Keratinocyte (primary cell): Measurements from ENCODE around the gene NMNAT2. TPM values are rescaled to one million over a fixed set of nuclear protein-coding genes. Genes with fewer than 3 reads are reported as not detected.

ENCODE experiments used
- DNase-seq: peaks from one replicate; pipeline ENCODE4 v3.0.0-alpha.2; 2011; ENCODE audit warnings: low read depth, missing footprints, low spot score
- FAIRE-seq: peaks from 2 replicates; lab custom pipeline; 2011; peaks lifted over from hg19 to GRCh38; lab: Jason Lieb, UNC
- H2AFZ ChIP-seq: 2 replicates; pipeline ENCODE4 v1.6.0; 2012; ENCODE audit warnings: low read length, control low read depth, inconsistent platforms; ENCODE audit not compliant: control insufficient read depth
- H3K27ac ChIP-seq: 2 replicates; pipeline ENCODE4 v1.5.1; 2011; ENCODE audit warnings: low read length; ENCODE audit not compliant: control insufficient read depth, insufficient read depth
- H3K27me3 ChIP-seq: 3 replicates; pipeline ENCODE4 v1.6.0; 2011; ENCODE audit warnings: low read length; ENCODE audit not compliant: control insufficient read depth, insufficient read depth; ENCODE audit errors: extremely low read depth
- H3K36me3 ChIP-seq, 2 experiments: 2 replicates in 1 of 2; 3 replicates in 1 of 2; pipeline ENCODE4 v1.5.1; 2011; ENCODE audit warnings: low read length in 2 of 2, mild to moderate bottlenecking in 1 of 2; ENCODE audit not compliant: control insufficient read depth in 2 of 2, insufficient read depth in 2 of 2; ENCODE audit errors: extremely low read depth in 1 of 2
- H3K4me1 ChIP-seq: 3 replicates; pipeline ENCODE4 v1.5.1; 2011; ENCODE audit warnings: low read length; ENCODE audit not compliant: control insufficient read depth, insufficient read depth; ENCODE audit errors: extremely low read depth
- H3K4me2 ChIP-seq: 3 replicates; pipeline ENCODE4 v1.6.0; 2011; ENCODE audit warnings: low read depth, low read length; ENCODE audit not compliant: control insufficient read depth, insufficient read depth; ENCODE audit errors: extremely low read depth
- H3K4me3 ChIP-seq, 3 experiments: fragments of 200-600 bp in 1 of 3; sonication (generic) in 1 of 3; 2 replicates in 2 of 3; 3 replicates in 1 of 3; pipeline ENCODE4 v1.5.1; 2011 to 2016; ENCODE audit warnings: low read length in 3 of 3, mild to moderate bottlenecking in 3 of 3, control low read depth in 2 of 3, inconsistent platforms in 1 of 3, low read depth in 1 of 3, mixed read lengths in 1 of 3, mixed run types in 1 of 3, moderate library complexity in 1 of 3; ENCODE audit not compliant: control insufficient read depth in 2 of 3, insufficient read depth in 2 of 3; ENCODE audit errors: extremely low read depth in 1 of 3
- H3K79me2 ChIP-seq: 2 replicates; pipeline ENCODE4 v1.6.0; 2012; ENCODE audit warnings: low read length; ENCODE audit not compliant: control insufficient read depth, insufficient read depth
- H3K9ac ChIP-seq: 3 replicates; pipeline ENCODE4 v1.6.0; 2011; ENCODE audit warnings: low read length; ENCODE audit not compliant: control insufficient read depth, insufficient read depth; ENCODE audit errors: extremely low read depth
- H3K9me1 ChIP-seq: 3 replicates; pipeline ENCODE4 v1.6.0; 2011; ENCODE audit warnings: low read length; ENCODE audit not compliant: control insufficient read depth, insufficient read depth; ENCODE audit errors: extremely low read depth
- H3K9me3 ChIP-seq: 2 replicates; pipeline ENCODE4 v1.5.1; 2012; ENCODE audit warnings: low read depth, low read length; ENCODE audit not compliant: control insufficient read depth
- H4K20me1 ChIP-seq: 3 replicates; pipeline ENCODE4 v1.6.0; 2011; ENCODE audit warnings: low read length; ENCODE audit not compliant: control insufficient read depth, insufficient read depth; ENCODE audit errors: extremely low read depth
- EZH2 ChIP-seq: IDR thresholded peaks from one replicate; pipeline ENCODE4 v1.6.1; 2012; ENCODE audit warnings: inconsistent platforms, mild to moderate bottlenecking, low read length, moderate library complexity
- dilution Hi-C: fragments of 300-500 bp; cut with MboI; formaldehyde crosslinking; loops from one replicate; pipeline ENCODE4 v1.7.0; 2020; ENCODE audit warnings: low sequenced_read_pairs; ENCODE audit not compliant: extremely low pct_ligation_motif_present
- polyA plus RNA-seq, 5 experiments: library from polyadenylated mRNA; depleted of rRNA in 3 of 5; stranded (reverse) in 3 of 5; stranded (forward) in 1 of 5; unstranded in 1 of 5; fragments of >200 nt; gene quantifications; 1 replicate in 1 of 5; 2 replicates in 3 of 5; 3 replicates in 1 of 5; pipeline versions ENCODE4 v1.2.1 to v1.2.3, GENCODE V29; 2011 to 2012; ENCODE audit warnings: missing spikeins in 2 of 5, low read depth in 1 of 5, low replicate concordance in 1 of 5
- TF ChIP-seq, protein P1 (sequence below), 3 experiments: IDR thresholded peaks in 1 of 3; conservative IDR thresholded peaks in 1 of 3; optimal IDR thresholded peaks in 1 of 3; 2 replicates in 2 of 3; 3 replicates in 1 of 3; pipeline versions ENCODE3 to v1.5.1; 2011; ENCODE audit warnings: low read length in 3 of 3, mild to moderate bottlenecking in 3 of 3, moderate library complexity in 2 of 3, control low read depth in 1 of 3, inconsistent platforms in 1 of 3; ENCODE audit not compliant: insufficient read depth in 2 of 3; ENCODE audit errors: extremely low read depth in 1 of 3

Gene NMNAT2
- polyA plus RNA-seq, 1 donor (not counting 4 experiments of a cell fraction or from before 2014, with no cell fraction given), result 0.72 TPM

DNA sequence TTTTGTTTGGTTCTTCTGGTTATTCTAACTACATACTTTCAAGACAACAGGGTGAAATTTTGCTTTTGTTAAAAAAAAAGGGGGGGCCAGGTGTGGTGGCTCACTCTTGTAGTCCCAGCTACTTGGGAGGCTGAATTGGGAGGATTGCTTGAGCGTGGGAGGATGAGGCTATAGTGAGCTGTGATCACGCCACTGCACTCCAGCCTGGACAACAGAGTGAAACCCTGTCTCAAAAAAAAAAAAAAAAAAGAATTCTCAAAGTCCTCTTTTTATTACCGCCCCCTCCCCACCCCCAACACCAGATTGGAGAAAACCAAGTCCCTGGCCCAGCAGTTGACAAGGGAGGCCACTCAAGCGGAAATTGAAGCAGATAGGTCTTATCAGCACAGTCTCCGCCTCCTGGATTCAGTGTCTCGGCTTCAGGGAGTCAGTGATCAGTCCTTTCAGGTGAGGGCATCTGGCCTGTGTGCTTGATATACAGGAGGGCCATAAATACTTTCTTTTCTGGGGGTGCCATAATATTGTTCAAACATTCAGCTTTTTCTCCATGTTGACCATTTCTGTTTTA, 181.9 kb downstream of the NMNAT2 start:
- DNase-seq (no peak), FAIRE-seq (no peak)
- TF ChIP-seq, protein P1, sequence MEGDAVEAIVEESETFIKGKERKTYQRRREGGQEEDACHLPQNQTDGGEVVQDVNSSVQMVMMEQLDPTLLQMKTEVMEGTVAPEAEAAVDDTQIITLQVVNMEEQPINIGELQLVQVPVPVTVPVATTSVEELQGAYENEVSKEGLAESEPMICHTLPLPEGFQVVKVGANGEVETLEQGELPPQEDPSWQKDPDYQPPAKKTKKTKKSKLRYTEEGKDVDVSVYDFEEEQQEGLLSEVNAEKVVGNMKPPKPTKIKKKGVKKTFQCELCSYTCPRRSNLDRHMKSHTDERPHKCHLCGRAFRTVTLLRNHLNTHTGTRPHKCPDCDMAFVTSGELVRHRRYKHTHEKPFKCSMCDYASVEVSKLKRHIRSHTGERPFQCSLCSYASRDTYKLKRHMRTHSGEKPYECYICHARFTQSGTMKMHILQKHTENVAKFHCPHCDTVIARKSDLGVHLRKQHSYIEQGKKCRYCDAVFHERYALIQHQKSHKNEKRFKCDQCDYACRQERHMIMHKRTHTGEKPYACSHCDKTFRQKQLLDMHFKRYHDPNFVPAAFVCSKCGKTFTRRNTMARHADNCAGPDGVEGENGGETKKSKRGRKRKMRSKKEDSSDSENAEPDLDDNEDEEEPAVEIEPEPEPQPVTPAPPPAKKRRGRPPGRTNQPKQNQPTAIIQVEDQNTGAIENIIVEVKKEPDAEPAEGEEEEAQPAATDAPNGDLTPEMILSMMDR (optimal IDR thresholded peaks at IDR 0.05 in 1 of 3, IDR thresholded peaks at IDR 0.05 in 1 of 3, conservative IDR thresholded peaks at IDR 0.05 in 1 of 3; ENCODE audit: extremely low read depth in 1 of 3, insufficient read depth in 2 of 3, low read length in 3 of 3), result no peak
- no peak for TF ChIP-seq EZH2
- no peak overlapping the region for H3K4me3 ChIP-seq
- H3K36me3 ChIP-seq, result peaks cover 40 to 76% of the 10 kb centered on the region in 2 experiments
- no peaks in the 10 kb centered on the region for H3K9me1 ChIP-seq
- no peak overlapping the region for H3K9ac ChIP-seq
- peaks cover 52% of the 10 kb centered on the region for H3K4me1 ChIP-seq
- H2AFZ ChIP-seq, result no peak overlapping the region
- no peak overlapping the region for H3K4me2 ChIP-seq
- no peaks in the 10 kb centered on the region for H3K9me3 ChIP-seq
- H3K79me2 ChIP-seq, result no peaks in the 10 kb centered on the region
- dilution Hi-C loops, result no loop called here
- H3K27ac ChIP-seq, result peak overlapping the region; percentile 90
- H3K27me3 ChIP-seq, result no peaks in the 10 kb centered on the region
- H4K20me1 ChIP-seq, result peaks cover 9% of the 10 kb centered on the region

DNA sequence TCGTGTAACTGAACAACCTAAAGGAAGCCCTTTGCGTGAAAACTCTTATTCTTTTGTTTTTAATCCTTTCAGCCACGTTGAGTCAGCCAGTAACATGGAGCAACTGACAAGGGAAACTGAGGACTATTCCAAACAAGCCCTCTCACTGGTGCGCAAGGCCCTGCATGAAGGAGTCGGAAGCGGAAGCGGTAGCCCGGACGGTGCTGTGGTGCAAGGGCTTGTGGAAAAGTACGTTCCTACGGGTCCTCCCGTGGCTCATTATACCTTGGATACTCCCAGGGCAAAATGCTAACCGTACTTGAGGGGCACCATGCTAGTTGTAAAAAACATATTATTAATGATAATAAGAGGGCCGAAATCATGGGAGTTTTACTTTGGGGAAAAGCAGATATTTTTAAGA, 182.7 kb downstream of the NMNAT2 start:
- FAIRE-seq (no peak), DNase-seq (no peak)
- dilution Hi-C loops, result no loop called here
- Histone ChIP-seq H3K36me3 (peaks cover 43 to 78% of the 10 kb centered on the region in 2 experiments), H3K9ac (peak overlapping the region; percentile 35), H3K9me1 (no peaks in the 10 kb centered on the region), H4K20me1 (peaks cover 9% of the 10 kb centered on the region), H3K27me3 (no peaks in the 10 kb centered on the region), H3K4me2 (no peak overlapping the region), H3K4me3 (no peak overlapping the region), H3K4me1 (peaks cover 52% of the 10 kb centered on the region), H2AFZ (no peak overlapping the region), H3K27ac (peak overlapping the region; percentile 90), H3K79me2 (no peaks in the 10 kb centered on the region), H3K9me3 (no peaks in the 10 kb centered on the region)
- TF ChIP-seq EZH2, result no peak
- TF ChIP-seq, protein P1 (optimal IDR thresholded peaks at IDR 0.05 in 1 of 3, IDR thresholded peaks at IDR 0.05 in 1 of 3, conservative IDR thresholded peaks at IDR 0.05 in 1 of 3; ENCODE audit: extremely low read depth in 1 of 3, insufficient read depth in 2 of 3, low read length in 3 of 3), result no peak
